Measurements from ENCODE around the gene ARIH2. TPM values are rescaled to one million over a fixed set of nuclear protein-coding genes. Genes with fewer than 3 reads are reported as not detected.
"Not testable (repeated sequence)": the region's sequence is repeated elsewhere in the genome, so short reads cannot be mapped to it uniquely, and the experiment has no call there.

Gene ARIH2
- total RNA-seq, 1 donor from 2014 or later, result 124 TPM

DNA sequence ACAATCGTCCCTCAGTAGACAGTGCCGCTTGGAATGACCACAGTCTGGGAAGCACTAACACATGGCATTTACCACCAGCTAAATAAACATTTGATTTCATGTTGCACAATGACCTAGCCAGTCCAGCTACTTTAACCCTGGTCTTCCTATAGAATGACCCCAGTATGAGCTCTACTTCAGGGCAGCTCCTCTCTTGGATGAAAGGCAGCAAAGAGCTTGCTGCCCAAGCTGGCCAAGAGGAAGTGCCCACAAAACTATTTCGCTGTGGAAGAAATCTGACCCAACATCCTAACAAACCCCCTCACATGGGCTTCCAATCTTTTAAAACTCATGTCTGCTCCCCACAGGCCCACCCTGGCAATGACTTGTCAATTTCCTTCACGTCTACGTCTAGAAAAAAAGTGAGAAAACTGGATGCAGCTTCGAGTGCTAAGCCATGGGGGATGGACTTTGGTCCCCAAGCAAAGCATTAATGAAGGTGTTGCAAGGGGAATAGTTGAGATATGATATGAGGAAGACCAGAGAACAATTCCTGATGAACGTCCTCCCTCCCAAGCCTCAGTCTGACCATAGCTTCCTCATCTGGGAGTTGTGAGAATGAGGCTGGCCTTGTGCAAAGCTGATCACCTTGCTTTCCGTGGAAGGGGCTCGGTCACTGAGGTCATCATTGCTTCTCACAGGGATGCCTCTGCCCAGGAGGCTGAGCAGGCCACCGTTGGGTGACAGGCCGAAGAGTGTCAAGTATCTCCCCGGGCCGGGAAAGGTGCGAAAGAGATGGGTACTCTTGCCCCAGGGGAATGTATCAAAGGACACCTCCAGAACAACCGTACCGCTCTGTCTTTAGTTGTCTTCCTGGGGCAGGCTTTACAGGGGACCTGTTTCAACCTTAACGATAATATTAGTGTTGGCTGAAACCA is 20.9 kb upstream of the ARIH2 start:
- H3K27me3 ChIP-seq (ENCODE audit: control insufficient read depth, insufficient read depth, low read length), result no peaks in the 10 kb centered on the region
- H3K4me3 ChIP-seq (ENCODE audit: low read depth, low read length), result peak overlapping the region; percentile 76
- TF ChIP-seq CTCF (IDR thresholded peaks at IDR 0.05; ENCODE audit: insufficient read depth, low read length, severe bottlenecking), result no peak
- DNase-seq (ENCODE audit: low read depth) (peak; percentile 1), FAIRE-seq (no peak)
- H3K36me3 ChIP-seq (ENCODE audit: control insufficient read depth, insufficient read depth, low read length), result no peaks in the 10 kb centered on the region

GRCh38 chr3:48898383-48899234 is 20.0 kb upstream of the ARIH2 start, which contains the start of gene SLC25A20:
TSS of gene SLC25A20 (minus strand) at chr3:48898882. CDS start at chr3:48898794, 88 bp downstream.
- Histone ChIP-seq H3K27me3 (ENCODE audit: control insufficient read depth, insufficient read depth, low read length) (no peaks in the 10 kb centered on the region), H3K36me3 (ENCODE audit: control insufficient read depth, insufficient read depth, low read length) (no peaks in the 10 kb centered on the region), H3K4me3 (ENCODE audit: low read depth, low read length) (peak within 1 kb of the TSS; percentile 76)
- TF ChIP-seq CTCF (IDR thresholded peaks at IDR 0.05; ENCODE audit: insufficient read depth, low read length, severe bottlenecking), result no peak
- no peak for FAIRE-seq
- peak; percentile 74 for DNase-seq (ENCODE audit: low read depth)

- DNase-seq (ENCODE audit: low read depth) (peak; percentile 42), FAIRE-seq (no peak)
- no peaks in the 10 kb centered on the region for H3K27me3 ChIP-seq (ENCODE audit: control insufficient read depth, insufficient read depth, low read length)
- H3K36me3 ChIP-seq (ENCODE audit: control insufficient read depth, insufficient read depth, low read length), result no peaks in the 10 kb centered on the region
- no peak overlapping the region for H3K4me3 ChIP-seq (ENCODE audit: low read depth, low read length)
- no peak for TF ChIP-seq CTCF (IDR thresholded peaks at IDR 0.05; ENCODE audit: insufficient read depth, low read length, severe bottlenecking)
Measured at GRCh38 chr3:48899273-48899672, 19.4 kb upstream of the ARIH2 start.

DNA sequence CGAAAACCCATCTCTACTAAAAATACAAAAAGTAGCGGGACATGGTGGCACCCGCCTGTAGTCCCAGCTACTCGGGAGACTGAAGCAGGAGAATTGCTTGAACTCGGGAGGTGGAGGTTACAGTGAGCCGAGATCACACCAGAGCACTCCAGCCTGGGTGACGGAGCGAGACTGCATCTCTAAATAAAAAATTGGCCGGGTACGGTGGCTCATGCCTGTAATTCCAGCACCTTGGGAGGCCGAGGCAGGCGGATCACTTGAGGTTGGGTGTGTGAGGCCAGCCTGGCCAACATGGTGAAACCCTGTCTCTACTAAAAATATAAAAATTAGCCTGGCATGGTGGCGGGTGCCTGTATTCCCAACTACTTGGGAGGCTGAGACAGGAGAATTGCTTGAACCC is 11.6 kb upstream of the ARIH2 start:
- not testable (repeated sequence) for H3K27me3 ChIP-seq (ENCODE audit: control insufficient read depth, insufficient read depth, low read length); H3K4me3 ChIP-seq (ENCODE audit: low read depth, low read length); FAIRE-seq; DNase-seq (ENCODE audit: low read depth); H3K36me3 ChIP-seq (ENCODE audit: control insufficient read depth, insufficient read depth, low read length)

DNA sequence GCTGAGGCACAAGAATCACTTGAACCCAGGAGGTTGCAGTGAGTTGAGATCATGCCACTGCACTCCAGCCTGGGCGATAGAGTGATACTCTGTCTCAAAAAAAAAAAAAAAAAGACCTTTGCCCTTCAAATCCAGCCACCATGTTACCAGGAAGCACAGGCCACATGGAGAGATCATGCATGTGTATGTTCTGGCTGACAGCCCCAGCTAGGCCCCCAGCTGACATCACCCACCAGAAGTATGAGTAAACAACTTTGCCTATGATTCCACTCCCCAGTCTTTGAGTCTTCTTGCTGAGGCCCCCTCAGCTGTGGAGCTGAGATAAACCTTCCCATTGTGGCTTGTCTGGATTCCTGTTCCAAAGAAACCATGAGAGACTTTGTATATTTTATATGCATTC is 3.3 kb upstream of the ARIH2 start:
- H3K36me3 ChIP-seq (ENCODE audit: control insufficient read depth, insufficient read depth, low read length), result no peaks in the 10 kb centered on the region
- no peak for TF ChIP-seq CTCF (IDR thresholded peaks at IDR 0.05; ENCODE audit: insufficient read depth, low read length, severe bottlenecking)
- no peak overlapping the region for H3K4me3 ChIP-seq (ENCODE audit: low read depth, low read length)
- no peaks in the 10 kb centered on the region for H3K27me3 ChIP-seq (ENCODE audit: control insufficient read depth, insufficient read depth, low read length)
- FAIRE-seq, result no peak
- no peak for DNase-seq (ENCODE audit: low read depth)
